Activated T-helper 1 cell treated with Interleukin-2 at 50 U/mL for 16 hours (primary cell): ENCODE results near the gene CELSR2.
"Not testable (repeated sequence)": the region's sequence is repeated elsewhere in the genome, so short reads cannot be mapped to it uniquely, and the experiment has no call there.

ENCODE experiments used
- DNase-seq: peaks from one replicate; pipeline ENCODE4 v3.0.0-alpha.2; 2020; ENCODE audit warnings: low read depth

The CELSR2 gene

DNA sequence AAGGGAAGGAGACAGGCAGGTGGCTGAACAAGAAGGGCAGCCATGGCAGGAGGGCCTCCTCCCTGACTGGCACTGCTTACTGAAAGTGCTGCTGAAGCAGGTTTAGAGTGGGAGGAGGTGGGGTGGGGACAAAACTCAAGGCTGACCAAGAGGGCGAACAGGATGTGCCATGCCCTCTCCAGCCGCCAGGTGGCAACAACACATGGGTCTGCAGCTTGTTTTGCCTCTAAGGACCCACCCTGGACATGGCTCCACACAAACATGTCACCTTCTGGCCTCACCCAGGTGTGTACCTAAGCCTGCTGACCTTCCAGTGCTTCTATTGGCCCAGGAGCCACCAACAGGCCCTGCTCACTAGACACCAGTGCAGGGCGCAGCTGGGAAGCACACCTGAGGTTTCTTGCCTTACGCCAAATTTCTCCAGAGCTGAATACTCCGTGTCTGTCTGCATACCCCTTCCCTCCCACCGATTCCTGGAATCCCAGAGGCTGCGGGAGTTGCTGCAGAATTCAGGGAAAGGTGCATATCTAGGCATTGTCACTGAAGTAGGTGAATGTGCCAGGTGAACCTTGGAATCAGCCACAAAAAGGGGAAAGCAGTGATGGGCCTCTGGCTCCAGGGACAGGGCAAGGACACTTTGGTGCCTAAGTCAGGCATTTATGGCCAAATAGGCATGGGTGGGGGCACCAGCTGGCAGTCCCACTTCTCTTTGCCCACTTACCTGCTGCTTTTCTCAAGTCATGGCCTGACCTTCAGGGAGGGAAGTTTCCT lies 28.3 kb downstream of the CELSR2 start:
- peak; percentile 27 for DNase-seq

DNA sequence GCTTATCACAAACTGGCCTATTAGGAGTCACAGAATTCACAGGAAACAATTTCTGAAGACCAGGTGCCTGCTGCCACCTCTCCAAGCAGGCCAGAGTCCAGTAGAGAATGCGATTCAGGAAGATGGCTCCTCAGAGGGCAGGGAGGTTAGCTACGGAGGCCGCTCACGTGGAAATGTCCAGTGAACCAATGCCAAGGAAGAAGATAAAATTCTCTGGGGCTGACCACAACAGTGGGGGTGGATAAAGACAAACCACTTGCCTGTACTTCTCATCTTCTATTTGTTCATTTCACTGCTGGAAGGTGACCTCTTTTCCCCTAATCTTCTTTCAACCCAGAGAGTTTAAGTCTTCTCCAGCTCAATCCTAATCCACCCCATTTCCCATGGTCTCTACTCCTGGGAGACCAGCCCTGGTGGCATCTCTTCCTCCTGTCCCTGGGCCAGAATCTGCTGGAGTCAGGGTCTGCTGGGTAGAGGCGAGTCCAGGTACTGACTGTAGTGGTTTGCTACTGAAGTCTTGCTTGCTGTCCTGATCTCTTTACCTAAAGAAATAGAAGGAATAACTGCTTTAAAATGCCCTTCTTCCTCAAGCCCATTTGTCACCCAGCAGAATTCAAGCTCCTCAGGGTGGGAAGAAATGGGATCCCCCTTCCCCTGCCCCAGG lies 30.4 kb downstream of the CELSR2 start:
- DNase-seq: no peak

GRCh38 chr1:109280862-109281261 lies 31.5 kb downstream of the CELSR2 start:
- DNase-seq: no peak

GRCh38 chr1:109281680-109282496 lies 32.5 kb downstream of the CELSR2 start:
- DNase-seq: no peak

DNA sequence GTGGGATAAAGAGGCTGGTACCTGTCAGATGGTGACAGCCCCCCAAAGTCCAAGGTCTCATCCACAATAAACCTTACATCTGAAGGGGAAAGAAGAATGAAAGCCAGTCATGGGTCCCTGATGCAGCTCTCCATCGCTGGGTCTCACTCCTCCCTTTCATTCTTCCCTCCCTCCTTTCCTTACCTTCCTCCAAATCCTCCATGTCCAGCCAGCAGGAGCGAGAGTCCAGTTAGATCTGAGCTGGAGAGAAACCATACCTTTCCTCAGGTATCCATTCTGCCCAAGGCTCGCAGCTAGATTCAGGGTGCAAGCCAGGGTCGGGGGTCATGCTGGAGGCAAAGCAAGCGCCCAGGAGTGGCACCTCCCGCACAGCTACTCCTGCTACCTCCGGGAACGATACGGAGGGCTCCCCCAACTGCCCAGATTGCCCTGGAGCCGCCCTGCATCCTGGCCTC lies 33.2 kb downstream of the CELSR2 start:
- DNase-seq: no peak

- peak; percentile 81 for DNase-seq
Measured at GRCh38 chr1:109282952-109283747, 33.8 kb downstream of the CELSR2 start, which contains the start of gene PSRC1. PSRC1 (minus strand) TSS chr1:109283145.

DNA sequence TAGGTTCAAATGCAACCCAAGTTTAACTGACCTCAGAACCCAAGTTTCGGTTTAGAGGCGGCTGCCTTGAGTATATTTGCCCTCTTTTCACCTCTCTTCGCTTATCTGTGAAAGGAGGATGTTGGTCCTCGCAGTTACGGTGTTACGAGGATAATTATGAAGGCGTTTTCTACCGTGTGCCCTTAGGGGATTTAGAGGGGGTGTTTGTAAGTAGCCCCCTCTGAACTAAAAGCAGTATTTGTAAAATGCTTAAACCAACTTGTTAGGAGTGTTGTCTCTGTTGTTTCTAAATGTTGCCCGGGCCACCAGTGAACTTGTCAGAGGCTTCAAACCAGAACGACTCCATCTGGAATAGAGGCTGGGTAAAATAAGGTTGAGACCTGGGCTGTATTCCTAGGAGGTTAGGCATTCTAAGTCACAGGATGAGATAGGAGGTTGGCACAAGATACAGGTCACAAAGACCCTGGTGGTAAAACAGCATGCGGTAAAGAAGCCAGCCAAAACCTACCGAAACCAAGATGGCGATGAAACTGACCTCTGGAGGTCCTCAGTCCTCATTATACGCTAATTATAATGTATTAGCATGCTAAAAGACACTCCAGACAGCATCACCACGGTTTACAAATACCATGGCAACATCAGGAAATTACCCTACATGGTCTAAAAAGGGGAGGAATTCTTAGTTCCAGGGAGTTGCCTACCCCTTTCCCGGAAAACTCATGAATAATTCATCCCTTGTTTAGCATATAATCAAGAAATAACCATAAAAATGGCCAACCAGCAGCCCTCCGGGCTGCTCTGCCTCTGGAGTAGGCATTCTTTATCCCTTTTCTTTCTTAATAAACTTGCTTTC lies 34.6 kb downstream of the CELSR2 start:
- DNase-seq: no peak

GRCh38 chr1:109286762-109287161 lies 37.4 kb downstream of the CELSR2 start:
- not testable (repeated sequence) for DNase-seq

GRCh38 chr1:109290137-109290536 lies 40.8 kb downstream of the CELSR2 start:
- DNase-seq: no peak

GRCh38 chr1:109290998-109291397 lies 41.7 kb downstream of the CELSR2 start:
- no peak for DNase-seq

DNA sequence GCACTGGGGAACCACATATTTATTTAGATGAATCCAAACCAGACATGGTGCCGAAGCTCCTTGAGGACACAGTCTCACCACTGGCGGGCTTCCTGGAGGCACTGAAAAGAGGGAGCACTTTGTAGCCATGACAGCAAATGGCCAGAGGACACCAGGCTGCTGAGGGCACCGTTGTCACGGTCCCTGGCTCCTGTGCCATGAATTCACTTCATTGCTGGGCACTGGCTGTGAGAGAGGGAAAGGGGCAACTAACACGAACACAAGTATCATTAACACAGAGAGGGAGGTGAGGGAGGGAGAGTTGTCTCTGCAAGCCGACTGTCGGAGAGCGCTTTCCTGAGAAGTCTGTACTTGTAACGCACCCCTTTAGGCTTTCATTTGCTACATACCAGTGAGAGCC lies 43.0 kb downstream of the CELSR2 start:
- DNase-seq: no peak

DNA sequence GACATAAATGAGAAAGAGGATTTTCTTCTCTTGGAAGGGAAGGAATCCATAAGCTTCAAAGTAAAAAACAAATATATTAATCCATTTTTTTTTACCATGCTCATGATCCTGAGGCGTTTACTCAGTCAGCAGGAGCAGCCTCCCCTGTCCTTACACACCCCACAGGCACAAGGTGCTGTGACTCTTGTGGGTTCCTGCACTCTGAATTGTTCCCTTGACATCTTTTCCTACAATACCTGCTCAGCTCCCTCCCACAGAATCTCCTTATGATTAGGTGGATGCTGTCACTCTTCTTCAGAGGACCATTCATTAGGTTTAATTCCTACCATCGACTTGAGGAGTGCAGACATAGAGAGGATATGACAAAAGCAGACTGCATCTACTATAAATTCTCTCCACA lies 43.7 kb downstream of the CELSR2 start:
- no peak for DNase-seq

GRCh38 chr1:109294481-109294880 lies 45.1 kb downstream of the CELSR2 start:
- no peak for DNase-seq

DNA sequence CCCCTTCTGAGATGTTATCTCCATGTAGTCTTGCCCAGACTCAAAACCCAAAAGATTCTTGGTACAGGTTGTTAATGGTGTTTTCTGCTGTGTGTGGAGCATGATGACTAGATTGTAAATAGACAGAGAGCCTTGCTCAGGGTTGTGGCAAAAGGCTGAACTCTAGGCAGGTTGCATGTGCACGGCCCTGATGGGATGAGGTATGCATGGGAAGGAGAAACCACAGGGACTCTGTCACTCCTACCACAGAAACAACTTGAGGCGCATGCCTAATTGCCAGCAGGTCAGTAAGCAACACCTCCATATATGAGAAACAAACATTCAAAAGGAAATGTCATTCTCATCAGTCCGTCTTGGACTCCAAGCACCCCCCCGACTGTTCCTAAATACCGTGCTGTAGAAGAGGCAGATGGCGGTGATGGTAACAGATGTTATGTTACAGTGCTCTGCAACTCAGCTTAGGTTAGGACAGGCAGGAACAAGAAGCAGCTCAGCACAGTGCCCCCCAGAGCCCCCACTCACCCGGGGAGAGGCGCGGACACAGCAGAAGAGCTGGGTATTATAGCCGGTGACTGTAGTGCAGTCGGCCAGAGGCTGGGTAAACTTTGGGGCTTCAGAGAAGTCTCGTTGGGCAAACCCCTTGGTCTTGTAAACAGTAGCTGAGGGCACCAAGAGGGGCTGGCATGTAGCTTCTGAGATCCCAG lies 46.5 kb downstream of the CELSR2 start:
- no peak for DNase-seq

GRCh38 chr1:109296782-109297181 lies 47.4 kb downstream of the CELSR2 start:
- no peak for DNase-seq

DNA sequence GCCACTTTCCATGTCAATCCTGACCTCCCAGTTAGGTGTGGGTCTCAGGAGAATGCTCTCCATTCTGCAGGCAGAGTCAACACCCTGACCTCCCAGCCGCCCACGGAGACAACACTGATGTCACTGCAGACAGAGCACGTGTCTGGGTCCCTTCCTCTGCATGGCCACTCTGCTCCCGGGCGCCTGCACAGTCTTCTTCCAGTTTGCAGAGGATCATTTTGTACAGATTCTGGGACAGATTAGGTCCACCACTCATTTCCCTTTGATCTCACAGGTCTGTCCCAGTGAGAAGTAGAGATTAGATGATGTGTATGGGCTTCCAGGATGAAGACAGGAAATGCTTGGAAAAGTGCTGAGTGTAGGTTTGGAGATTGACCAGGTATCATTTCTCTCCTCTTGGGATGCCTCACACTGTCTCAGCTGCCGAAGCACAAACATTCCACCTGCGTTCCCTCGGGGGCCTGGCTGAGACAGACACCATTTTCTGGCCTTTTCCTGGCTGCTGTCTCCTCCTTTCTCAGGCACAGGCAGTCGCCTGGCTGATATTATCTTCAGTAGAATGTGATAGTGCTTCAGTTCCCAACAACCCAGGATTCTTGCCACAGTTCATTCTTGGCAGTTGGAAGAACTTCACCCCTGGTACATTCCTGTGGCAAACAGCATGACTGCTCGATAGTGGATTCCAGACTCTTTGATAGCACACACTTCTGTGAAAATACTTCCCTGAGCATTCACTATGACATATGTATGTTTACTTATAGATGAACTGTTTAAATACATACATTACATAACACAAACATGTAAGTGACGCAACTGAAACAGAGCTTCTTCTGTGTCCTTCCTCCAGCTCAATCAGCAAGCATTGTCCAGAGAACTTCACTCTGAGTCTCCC lies 49.6 kb downstream of the CELSR2 start:
- DNase-seq: no peak

DNA sequence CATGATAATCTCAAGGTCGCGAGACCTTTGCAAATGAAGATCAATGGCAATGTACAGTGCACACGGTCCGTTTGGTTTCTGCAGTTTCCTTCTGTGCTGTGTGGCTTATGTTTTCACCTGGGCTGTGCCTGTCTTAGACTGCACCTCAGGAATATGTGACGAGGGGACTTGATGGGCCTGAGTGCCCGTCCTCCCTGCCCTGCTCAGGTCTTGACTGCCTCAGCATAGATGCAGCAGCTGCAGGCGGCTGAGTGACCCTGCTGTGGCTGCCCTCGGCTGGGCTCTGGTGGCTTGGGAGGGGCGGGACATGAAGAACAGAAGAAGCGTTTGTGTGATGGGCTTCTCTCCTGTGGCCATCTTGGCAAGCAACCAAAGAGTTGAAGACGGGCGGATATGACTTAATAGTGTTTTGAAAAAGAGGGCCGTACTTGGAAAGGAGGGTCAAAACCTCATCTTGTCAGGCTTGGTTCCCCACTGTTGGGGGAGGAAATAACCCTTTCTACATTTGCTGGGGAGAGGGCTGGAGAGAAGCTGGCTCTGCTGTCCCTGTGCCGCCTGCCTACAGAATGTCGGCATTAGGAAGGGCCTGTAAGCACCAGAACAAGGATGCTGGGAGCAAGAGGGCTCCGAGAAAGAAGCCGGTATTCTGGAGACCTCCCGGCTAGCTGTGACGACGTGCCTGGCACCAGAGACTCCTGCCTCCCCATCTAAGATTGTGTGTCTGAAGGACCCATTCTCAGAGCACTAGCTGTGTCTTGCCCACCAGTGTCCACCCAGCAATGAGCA lies 50.4 kb downstream of the CELSR2 start:
- no peak for DNase-seq

DNA sequence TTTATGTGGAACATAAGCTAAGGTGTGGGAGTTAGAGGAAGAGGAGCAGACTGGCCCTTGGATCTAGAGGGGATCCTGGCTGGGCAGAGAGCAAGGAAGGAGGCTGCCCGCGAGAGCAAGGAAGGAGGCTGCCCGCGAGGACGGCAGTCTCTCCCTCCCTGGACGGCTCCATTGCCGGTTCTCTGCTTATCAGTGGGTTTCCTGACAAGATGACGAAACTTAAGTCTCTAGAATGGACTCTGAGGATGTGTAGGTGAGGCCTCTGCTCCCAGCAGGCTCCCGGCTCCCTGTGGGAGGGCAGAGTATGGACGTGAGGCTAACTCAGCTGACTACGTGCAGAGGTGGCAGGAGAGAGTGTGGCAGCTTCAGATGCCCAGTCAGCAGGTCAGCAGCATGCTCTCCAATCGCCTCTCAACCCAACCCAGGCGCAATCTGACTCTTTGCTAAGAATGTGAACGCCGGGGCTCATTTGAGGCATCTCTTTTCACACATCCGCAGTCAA lies 51.4 kb downstream of the CELSR2 start:
- DNase-seq: no peak
